A673 (cell line): ENCODE results near the gene CHPT1.

Source experiments
- EZH2 ChIP-seq: fragments of 200-600 bp; sonication (generic); IDR thresholded peaks from 2 replicates; pipeline ENCODE4 v1.6.1; 2017; ENCODE audit warnings: borderline replicate concordance, low read depth, mild to moderate bottlenecking, mixed read lengths, antibody characterized with exemption, low read length; ENCODE audit not compliant: poor library complexity, severe bottlenecking
- TF ChIP-seq, protein P1 (sequence below): fragments of 300-800, 200-600 bp; sonication (generic); conservative IDR thresholded peaks from 2 replicates; pipeline ENCODE4 v1.5.1; 2017; ENCODE audit warnings: low read depth, mild to moderate bottlenecking, antibody characterized with exemption, low read length, moderate library complexity, mixed read lengths

DNA sequence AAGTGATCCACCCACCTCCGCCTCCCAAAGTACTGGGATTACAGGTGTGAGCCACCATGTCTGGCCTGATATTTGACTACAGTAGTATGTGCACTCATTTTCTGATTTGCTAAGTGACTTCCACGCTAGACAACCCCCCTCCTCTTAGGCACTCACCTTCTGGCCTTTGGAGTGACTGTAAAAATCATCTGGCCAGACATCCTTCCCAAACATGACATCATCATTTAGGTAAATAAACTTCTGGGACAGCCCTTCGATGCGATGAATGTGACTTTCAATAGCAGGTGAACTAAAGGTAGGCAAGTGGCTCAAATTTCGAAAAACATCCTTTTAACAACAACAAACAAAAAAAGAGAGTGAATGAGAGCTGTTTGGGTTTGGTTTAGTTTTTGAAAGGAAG is 72.4 kb downstream of the CHPT1 start:
- TF ChIP-seq EZH2, result no peak
- TF ChIP-seq, protein P1, sequence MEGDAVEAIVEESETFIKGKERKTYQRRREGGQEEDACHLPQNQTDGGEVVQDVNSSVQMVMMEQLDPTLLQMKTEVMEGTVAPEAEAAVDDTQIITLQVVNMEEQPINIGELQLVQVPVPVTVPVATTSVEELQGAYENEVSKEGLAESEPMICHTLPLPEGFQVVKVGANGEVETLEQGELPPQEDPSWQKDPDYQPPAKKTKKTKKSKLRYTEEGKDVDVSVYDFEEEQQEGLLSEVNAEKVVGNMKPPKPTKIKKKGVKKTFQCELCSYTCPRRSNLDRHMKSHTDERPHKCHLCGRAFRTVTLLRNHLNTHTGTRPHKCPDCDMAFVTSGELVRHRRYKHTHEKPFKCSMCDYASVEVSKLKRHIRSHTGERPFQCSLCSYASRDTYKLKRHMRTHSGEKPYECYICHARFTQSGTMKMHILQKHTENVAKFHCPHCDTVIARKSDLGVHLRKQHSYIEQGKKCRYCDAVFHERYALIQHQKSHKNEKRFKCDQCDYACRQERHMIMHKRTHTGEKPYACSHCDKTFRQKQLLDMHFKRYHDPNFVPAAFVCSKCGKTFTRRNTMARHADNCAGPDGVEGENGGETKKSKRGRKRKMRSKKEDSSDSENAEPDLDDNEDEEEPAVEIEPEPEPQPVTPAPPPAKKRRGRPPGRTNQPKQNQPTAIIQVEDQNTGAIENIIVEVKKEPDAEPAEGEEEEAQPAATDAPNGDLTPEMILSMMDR, result no peak
